GM19328 (cell line): ENCODE measurements around the gene GNG11.

Experiments
- ATAC-seq: cut with Tn5 transposase; IDR thresholded peaks from one replicate; pipeline ENCODE4 v1.9.1; 2021; ENCODE audit warnings: mild to moderate bottlenecking, moderate library complexity; ENCODE audit not compliant: unreplicated experiment

The GNG11 gene

GRCh38 chr7:93921607-93922566, at the start of gene GNG11:
TSS of gene GNG11 (plus strand) at chr7:93921735. CDS start at chr7:93922138, 403 bp downstream.
- peak; percentile 90 for ATAC-seq

- no peak for ATAC-seq
Measured at GRCh38 chr7:93873998-93874574, 47.4 kb upstream of the GNG11 start.

- ATAC-seq: no peak
Measured at GRCh38 chr7:93877742-93878141, 43.8 kb upstream of the GNG11 start.

GRCh38 chr7:93879356-93879755, 42.2 kb upstream of the GNG11 start:
- ATAC-seq: no peak

GRCh38 chr7:93882468-93882867, 39.1 kb upstream of the GNG11 start:
- ATAC-seq: no peak

GRCh38 chr7:93883078-93883916, 38.2 kb upstream of the GNG11 start:
- no peak for ATAC-seq

GRCh38 chr7:93883917-93884345, 37.6 kb upstream of the GNG11 start:
- ATAC-seq: no peak

GRCh38 chr7:93884541-93884940, 37.0 kb upstream of the GNG11 start:
- ATAC-seq: no peak

- no peak for ATAC-seq
Measured at GRCh38 chr7:93889261-93889660, 32.3 kb upstream of the GNG11 start.

GRCh38 chr7:93890041-93890463, 31.5 kb upstream of the GNG11 start:
- no peak for ATAC-seq

GRCh38 chr7:93890464-93891068, 31.0 kb upstream of the GNG11 start, which contains the start of gene TFPI2:
TSS of gene TFPI2 (minus strand) at chr7:93890753. CDS start at chr7:93890678, 75 bp downstream.
- ATAC-seq: no peak

- no peak for ATAC-seq
Measured at GRCh38 chr7:93894426-93894825, 27.1 kb upstream of the GNG11 start.

GRCh38 chr7:93894966-93895640, 26.4 kb upstream of the GNG11 start:
- no peak for ATAC-seq

GRCh38 chr7:93895859-93896600, 25.5 kb upstream of the GNG11 start:
- no peak for ATAC-seq

- ATAC-seq: no peak
Measured at GRCh38 chr7:93897680-93898079, 23.9 kb upstream of the GNG11 start.

- no peak for ATAC-seq
Measured at GRCh38 chr7:93902777-93903423, 18.6 kb upstream of the GNG11 start.

GRCh38 chr7:93906267-93906666, 15.3 kb upstream of the GNG11 start, which contains the start of gene GNGT1:
TSS of gene GNGT1 (plus strand) at chr7:93906567. CDS start at chr7:93906747, 180 bp downstream.
- no peak for ATAC-seq

GRCh38 chr7:93910076-93910994, 11.2 kb upstream of the GNG11 start:
- ATAC-seq: no peak
